PC-9 (cell line): ENCODE measurements around the gene RHAG.

ENCODE experiments used
- CTCF ChIP-seq: fragments of 200-600 bp; sonication (generic); conservative IDR thresholded peaks from 2 replicates; pipeline ENCODE4 v1.6.1; 2017; ENCODE audit warnings: mixed run types, antibody characterized with exemption, mild to moderate bottlenecking, moderate library complexity
- EZH2 ChIP-seq: fragments of 200-600 bp; sonication (generic); IDR thresholded peaks from 2 replicates; pipeline ENCODE4 v1.8.0; 2017; ENCODE audit warnings: antibody characterized with exemption, low read depth

GRCh38 chr6:49626811-49627210, 9.8 kb downstream of the RHAG start:
- TF ChIP-seq CTCF (no peak), EZH2 (no peak)
